Measurements from ENCODE around the gene SPON2.

SPON2 gene

GRCh38 chr4:1175635-1176229 is 3.3 kb upstream of the SPON2 start:
- TF ChIP-seq OSR1 (CRISPR knock-in tag; IDR thresholded peaks at IDR 0.05): no peak
- TF ChIP-seq ISL1 (CRISPR knock-in tag; IDR thresholded peaks at IDR 0.05): no peak
- no peak for TF ChIP-seq ZNF70 (CRISPR knock-in tag; IDR thresholded peaks at IDR 0.05)
- no peak for TF ChIP-seq ZFP30 (CRISPR knock-in tag; IDR thresholded peaks at IDR 0.05)
- no peak for TF ChIP-seq TSHZ2 (CRISPR knock-in tag; IDR thresholded peaks at IDR 0.05)
- no peak for TF ChIP-seq TOX (CRISPR knock-in tag; IDR thresholded peaks at IDR 0.05; ENCODE audit: borderline replicate concordance)
- TF ChIP-seq POU6F1 (CRISPR knock-in tag; IDR thresholded peaks at IDR 0.05; ENCODE audit: borderline replicate concordance, low read depth): no peak
- no peak for TF ChIP-seq TCF4 (CRISPR knock-in tag; IDR thresholded peaks at IDR 0.05; ENCODE audit: borderline replicate concordance)
- TF ChIP-seq ZFP3 (CRISPR knock-in tag; IDR thresholded peaks at IDR 0.05): no peak
- no peak for TF ChIP-seq ZNF565 (CRISPR knock-in tag; conservative IDR thresholded peaks at IDR 0.05; ENCODE audit: low read depth)
- TF ChIP-seq PATZ1 (CRISPR knock-in tag; IDR thresholded peaks at IDR 0.05; ENCODE audit: borderline replicate concordance): no peak
- no peak for ATAC-seq

- no peak for TF ChIP-seq ZNF8 (CRISPR knock-in tag; IDR thresholded peaks at IDR 0.05)
- no peak for TF ChIP-seq ZNF70 (CRISPR knock-in tag; IDR thresholded peaks at IDR 0.05)
- TF ChIP-seq CSDC2 (CRISPR knock-in tag; IDR thresholded peaks at IDR 0.05): no peak
- no peak for TF ChIP-seq BACH2 (CRISPR knock-in tag; IDR thresholded peaks at IDR 0.05; ENCODE audit: borderline replicate concordance)
- ATAC-seq: no peak
These were observed 2.7 kb upstream of the SPON2 start for GRCh38 chr4:1174941-1175634.

- no peak for TF ChIP-seq PPARA (CRISPR knock-in tag; IDR thresholded peaks at IDR 0.05; ENCODE audit: borderline replicate concordance)
- TF ChIP-seq SNAI2 (CRISPR knock-in tag; IDR thresholded peaks at IDR 0.05): no peak
- TF ChIP-seq TOX (CRISPR knock-in tag; IDR thresholded peaks at IDR 0.05; ENCODE audit: borderline replicate concordance): no peak
- no peak for TF ChIP-seq ZC3H10 (CRISPR knock-in tag; IDR thresholded peaks at IDR 0.05)
- no peak for TF ChIP-seq ISL1 (CRISPR knock-in tag; IDR thresholded peaks at IDR 0.05)
- no peak for TF ChIP-seq ZFP3 (CRISPR knock-in tag; IDR thresholded peaks at IDR 0.05)
- no peak for TF ChIP-seq ESRRG (CRISPR knock-in tag; IDR thresholded peaks at IDR 0.05)
- no peak for TF ChIP-seq GLIS3 (CRISPR knock-in tag; IDR thresholded peaks at IDR 0.05)
- no peak for TF ChIP-seq OSR1 (CRISPR knock-in tag; IDR thresholded peaks at IDR 0.05)
- no peak for TF ChIP-seq CREB5 (CRISPR knock-in tag; IDR thresholded peaks at IDR 0.05; ENCODE audit: low read depth)
- no peak for TF ChIP-seq ZFP30 (CRISPR knock-in tag; IDR thresholded peaks at IDR 0.05)
- no peak for TF ChIP-seq ZNF70 (CRISPR knock-in tag; IDR thresholded peaks at IDR 0.05)
- no peak for ATAC-seq
These were observed 781 bp upstream of the SPON2 start for GRCh38 chr4:1172971-1173757.
